GM19099 (cell line): ENCODE measurements around the gene ITGAV.

ENCODE experiments used
- POLR2A ChIP-seq: IDR thresholded peaks from 3 replicates; pipeline ENCODE4 v1.6.1; 2011; ENCODE audit warnings: low read depth; ENCODE audit not compliant: insufficient read length; ENCODE audit errors: extremely low read depth

The ITGAV gene

GRCh38 chr2:186593523-186593922 lies 3.7 kb downstream of the ITGAV start:
- TF ChIP-seq POLR2A: no peak

DNA sequence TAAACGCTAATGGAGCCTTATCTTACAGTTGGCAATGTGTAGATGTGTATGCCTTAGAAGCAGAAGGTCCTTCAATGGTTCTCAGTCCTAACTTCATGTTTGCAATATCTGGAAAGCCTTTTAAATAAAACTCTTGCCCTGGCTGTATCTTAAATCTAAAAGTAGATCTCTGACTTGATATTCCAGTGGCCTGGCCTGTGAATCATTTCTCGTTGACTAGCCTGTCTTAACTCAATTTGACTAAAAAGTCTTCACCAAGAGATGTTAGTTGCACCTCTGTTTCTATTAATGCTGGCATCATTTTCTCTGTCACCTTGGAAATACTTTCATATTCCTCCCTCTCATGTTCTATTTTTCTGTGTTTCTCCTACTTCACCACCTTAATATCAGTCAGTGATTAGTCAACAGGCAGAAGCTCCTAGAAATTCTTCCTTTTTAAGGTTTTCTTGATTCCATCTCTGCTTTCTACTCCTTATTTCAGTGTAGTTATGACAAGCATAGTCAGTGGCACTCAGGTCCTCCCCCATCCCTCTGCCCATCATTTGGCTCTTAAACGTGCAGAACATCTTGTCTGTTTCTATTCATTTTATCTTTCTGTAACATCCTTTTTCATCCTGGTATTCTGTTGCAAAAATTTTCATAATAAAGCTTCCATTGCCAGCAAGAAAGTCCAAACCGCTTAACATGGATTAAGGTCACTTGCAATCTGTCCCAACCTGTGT lies 4.3 kb downstream of the ITGAV start:
- TF ChIP-seq POLR2A: no peak

DNA sequence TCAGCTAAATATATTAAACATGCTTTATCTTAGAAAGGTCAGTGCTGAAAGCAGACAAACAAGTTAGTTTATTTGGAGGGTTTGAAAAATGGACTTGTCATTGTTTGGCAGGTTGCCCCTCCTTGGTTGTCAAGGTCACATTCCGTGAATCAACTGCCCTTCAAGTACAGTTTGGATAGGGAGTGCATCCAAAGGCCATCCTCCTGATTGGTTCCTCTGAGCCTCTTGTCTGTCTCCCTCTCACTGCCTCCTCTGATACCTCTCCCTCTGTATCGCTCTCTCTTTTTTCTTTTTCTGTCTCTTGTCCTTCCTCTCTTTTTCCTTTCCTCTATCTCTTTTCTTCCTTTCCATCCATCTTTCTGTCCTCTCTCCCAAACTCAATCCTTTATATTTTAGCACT lies 5.4 kb downstream of the ITGAV start:
- TF ChIP-seq POLR2A: no peak

DNA sequence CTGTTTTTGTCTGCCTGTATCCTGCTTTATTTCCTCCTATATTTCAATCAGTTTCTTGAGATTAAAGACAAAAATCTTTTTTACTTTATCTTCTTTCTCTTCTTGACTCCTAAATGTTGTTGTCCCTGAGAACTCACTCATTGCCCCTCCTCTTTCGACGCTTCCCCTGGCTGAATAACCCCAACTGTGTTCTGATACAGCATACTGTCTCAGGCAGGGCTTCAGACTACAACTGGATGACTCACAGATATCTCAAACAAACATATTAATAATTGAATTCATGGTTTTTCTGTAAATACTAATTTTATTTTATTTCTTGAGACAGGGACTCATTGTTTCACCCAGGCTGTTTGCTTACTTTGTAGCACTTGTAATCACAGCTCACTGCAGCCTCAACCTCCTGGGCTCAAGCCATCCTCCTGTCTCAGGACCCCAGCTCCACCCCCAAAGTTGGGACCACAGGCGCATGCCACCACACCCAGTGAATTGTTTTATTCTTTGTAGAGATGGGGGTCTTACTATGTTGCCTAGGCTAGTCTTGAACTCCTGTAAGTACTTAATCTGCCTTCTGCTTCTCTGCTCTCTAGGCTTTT lies 9.4 kb downstream of the ITGAV start:
- no peak for TF ChIP-seq POLR2A

- TF ChIP-seq POLR2A: no peak
These were observed 13.4 kb downstream of the ITGAV start for GRCh38 chr2:186603286-186603685.

GRCh38 chr2:186605041-186605440 lies 15.2 kb downstream of the ITGAV start:
- TF ChIP-seq POLR2A: no peak

GRCh38 chr2:186607660-186608324 lies 17.9 kb downstream of the ITGAV start:
- no peak for TF ChIP-seq POLR2A

- TF ChIP-seq POLR2A: no peak
These were observed 20.9 kb downstream of the ITGAV start for GRCh38 chr2:186610785-186611184.

GRCh38 chr2:186611526-186611925 lies 21.7 kb downstream of the ITGAV start:
- no peak for TF ChIP-seq POLR2A

DNA sequence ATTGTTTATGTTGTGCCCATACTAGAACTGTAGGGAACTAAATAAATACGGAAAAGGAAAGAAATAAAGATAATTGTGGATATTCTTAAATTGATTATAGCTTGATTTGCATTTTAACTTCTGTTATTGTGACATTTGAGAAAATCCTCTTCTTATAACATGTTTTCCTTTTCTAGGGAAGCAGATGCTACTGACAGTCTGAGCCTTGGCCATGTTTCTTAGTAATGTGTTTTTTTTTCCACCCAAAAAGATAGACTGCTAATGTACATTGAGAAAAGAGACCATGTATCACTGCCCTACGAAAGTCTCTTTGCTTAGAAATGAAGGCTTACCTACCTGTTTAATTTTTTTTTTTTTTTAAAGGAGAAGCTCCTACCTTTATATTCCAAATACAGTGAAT lies 22.2 kb downstream of the ITGAV start:
- TF ChIP-seq POLR2A: no peak

DNA sequence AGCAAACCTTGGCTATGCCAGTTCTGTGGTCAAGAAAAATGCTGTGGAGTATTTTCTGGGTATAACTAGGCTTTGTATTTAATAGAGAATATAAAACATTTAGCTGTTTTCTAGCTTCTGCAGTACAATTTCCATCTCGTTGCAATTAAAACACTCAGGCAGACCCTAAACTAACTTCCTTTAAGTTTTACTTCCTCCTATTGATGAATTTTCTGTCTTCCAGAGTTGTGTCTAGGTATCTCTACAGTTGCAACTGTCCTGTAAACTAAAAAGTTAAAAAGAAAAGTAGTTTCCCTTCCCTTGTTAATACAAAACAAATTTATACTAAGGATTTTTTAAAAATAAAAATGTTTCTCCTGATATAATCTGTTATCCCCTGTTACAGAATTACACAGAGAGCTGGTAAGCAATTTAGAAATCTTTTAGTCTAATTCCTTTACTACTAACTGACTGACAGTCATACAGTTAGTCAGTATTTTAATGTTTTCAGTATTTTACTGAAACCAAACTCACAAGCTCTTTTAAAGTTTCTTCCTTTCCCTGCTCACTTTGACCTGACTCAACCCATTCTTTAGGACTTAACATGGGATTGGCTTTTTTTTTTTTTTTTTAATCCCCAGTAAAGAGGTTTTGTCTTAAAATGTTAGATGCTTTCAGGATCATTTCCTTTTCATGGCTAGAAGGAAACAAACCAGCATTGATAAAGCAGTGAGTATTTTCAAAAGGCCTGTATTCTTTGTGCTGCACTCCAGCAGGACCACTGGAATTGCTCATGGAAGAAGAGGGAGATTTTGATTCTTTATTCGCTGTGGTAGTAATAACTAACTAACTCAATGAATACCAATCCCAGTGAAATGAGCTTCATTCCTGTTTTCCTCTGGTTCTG lies 22.9 kb downstream of the ITGAV start:
- TF ChIP-seq POLR2A: no peak

- TF ChIP-seq POLR2A: no peak
These were observed 24.5 kb downstream of the ITGAV start for GRCh38 chr2:186614373-186614772.

GRCh38 chr2:186617148-186617547 lies 27.3 kb downstream of the ITGAV start:
- no peak for TF ChIP-seq POLR2A

GRCh38 chr2:186617771-186618170 lies 27.9 kb downstream of the ITGAV start:
- no peak for TF ChIP-seq POLR2A

- TF ChIP-seq POLR2A: no peak
These were observed 28.8 kb downstream of the ITGAV start for GRCh38 chr2:186618696-186619095.
